ENCODE results near the gene RNLS. TPM values are rescaled to one million over a fixed set of nuclear protein-coding genes. Genes with fewer than 3 reads are reported as not detected.

Gene RNLS
- total and polyA plus RNA-seq, 2 of the 8 experiments (the other 6 are each of a cell fraction or from before 2014, with no cell fraction given): 7.5 to 12.7 TPM

DNA sequence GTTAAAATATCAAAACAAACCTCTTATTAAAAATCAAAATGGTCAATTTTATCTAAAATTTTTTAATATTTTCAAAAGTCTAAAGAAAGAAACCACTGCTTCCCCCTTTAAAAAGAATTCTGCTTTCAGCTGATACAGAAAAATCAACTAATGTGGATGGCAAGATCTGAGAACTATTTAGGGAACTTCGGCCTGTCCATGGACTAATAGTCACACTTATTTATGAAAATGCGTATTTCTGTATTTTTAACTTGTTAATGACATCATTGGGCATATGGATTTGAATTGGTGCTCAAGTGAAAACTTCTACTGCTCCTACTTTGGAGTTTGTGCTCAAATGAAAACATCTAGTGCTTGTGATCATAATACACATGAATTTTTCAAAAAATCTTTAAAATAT, 31.9 kb downstream of the RNLS start:
- Histone ChIP-seq H2BK20ac (ENCODE audit: low read length) (no peak overlapping the region), H3K23me2 (ENCODE audit: low read depth, low read length) (no peaks in the 10 kb centered on the region), H3K14ac (ENCODE audit: insufficient read length) (no peak overlapping the region), H2AK5ac (ENCODE audit: low read depth, low read length) (no peak overlapping the region), H4K91ac (replicated peaks; ENCODE audit: insufficient read length, low read length) (no peak overlapping the region), H3K79me1 (ENCODE audit: low read depth, low read length) (no peaks in the 10 kb centered on the region), H3K18ac (ENCODE audit: extremely low read depth, low read length) (no peak overlapping the region), H4K20me1 (replicated peaks in 1 of 2; ENCODE audit: control insufficient read depth in 1 of 2, insufficient read depth in 2 of 2, low read length in 2 of 2) (no peaks in the 10 kb centered on the region), H3K56ac (replicated peaks; ENCODE audit: insufficient read length, low read depth, low read length) (no peak overlapping the region), H2AFZ (ENCODE audit: low read length) (no peak overlapping the region), H3K36me3 (ENCODE audit: control insufficient read depth in 2 of 4, insufficient read depth in 4 of 4, low read length in 3 of 4) (no peaks in the 10 kb centered on the region), H2BK120ac (replicated peaks; ENCODE audit: low read depth, low read length) (no peak overlapping the region), H3K4me1 (replicated peaks in 1 of 4; ENCODE audit: control insufficient read depth in 3 of 4, insufficient read depth in 4 of 4, low read length in 3 of 4) (no peaks in the 10 kb centered on the region; a peak in 1 of 7 replicates), H3K23ac (ENCODE audit: insufficient read length) (no peak overlapping the region), H3K4me2 (ENCODE audit: insufficient read depth in 1 of 2, low read depth in 2 of 2, low read length in 2 of 2) (no peak overlapping the region), H2BK5ac (ENCODE audit: low read depth, low read length) (no peak overlapping the region), H4K5ac (ENCODE audit: insufficient read length, low read depth, low read length) (no peak overlapping the region), H3K9ac (replicated peaks in 1 of 4; ENCODE audit: extremely low read depth in 1 of 4, low read depth in 3 of 4, low read length in 3 of 4) (no peak overlapping the region), H3K4ac (replicated peaks; ENCODE audit: insufficient read length, low read depth, low read length) (no peak overlapping the region), H3K9me3 (ENCODE audit: insufficient read depth in 2 of 2, low read depth in 1 of 2, low read length in 1 of 2) (no peaks in the 10 kb centered on the region), H2BK15ac (ENCODE audit: low read length) (no peak overlapping the region), H3K4me3 (ENCODE audit: extremely low read depth in 1 of 4, insufficient read depth in 2 of 4, low read depth in 3 of 4, low read length in 4 of 4) (no peak overlapping the region), H3K27me3 (replicated peaks in 1 of 4; ENCODE audit: control insufficient read depth in 3 of 4, extremely low read depth in 1 of 4, insufficient read depth in 3 of 4, low read length in 3 of 4) (no peaks in the 10 kb centered on the region), H4K8ac (ENCODE audit: extremely low read depth, insufficient read depth, low read length) (no peak overlapping the region), H3K27ac (ENCODE audit: low read depth, low read length) (no peak overlapping the region), H2BK12ac (ENCODE audit: low read depth, low read length) (no peak overlapping the region), H3K79me2 (ENCODE audit: control insufficient read depth in 1 of 2, insufficient read depth in 2 of 2, low read length in 2 of 2) (no peaks in the 10 kb centered on the region)
- ChIA-PET CTCF (ENCODE audit: partially characterized antibody) (interaction anchor here (1.0 to 2.3 kb wide), 3 partner anchors 17 to 149 kb away, joined by 4 to 8 read pairs (median 5); no protein-coding TSS in a partner anchor), POLR2A (ENCODE audit: partially characterized antibody) (no interaction called here)
- 97% methylated on average over 2 of the region's 2 CpGs; no CpG with 5 or more reads in 1 of the 2 experiments for WGBS, 2 experiments (ENCODE audit: extremely low coverage in 1 of 2, insufficient coverage in 1 of 2, insufficient read length in 1 of 2, insufficient replicate concordance in 2 of 2, low coverage in 1 of 2, low lambda C conversion rate in 2 of 2, missing lambda C conversion rate in 1 of 2)
- FAIRE-seq (no peak), DNase-seq (ENCODE audit: low read depth in 1 of 2, low spot score in 2 of 2) (no peak)
- TF ChIP-seq KDM5A (IDR thresholded peaks at IDR 0.05; ENCODE audit: low read length) (no peak), ZNF274 (IDR thresholded peaks at IDR 0.05; ENCODE audit: borderline replicate concordance, extremely low read depth, low read length) (no peak), POU5F1 (IDR thresholded peaks at IDR 0.05; ENCODE audit: low read depth, low read length) (no peak), CHD2 (IDR thresholded peaks at IDR 0.05; ENCODE audit: low read length) (no peak), SIX5 (IDR thresholded peaks at IDR 0.05; ENCODE audit: low read depth, low read length) (no peak), JUND (IDR thresholded peaks at IDR 0.05; ENCODE audit: low read length) (no peak), TAF1 (IDR thresholded peaks at IDR 0.05; ENCODE audit: low read depth, low read length) (no peak), GTF2F1 (IDR thresholded peaks at IDR 0.05; ENCODE audit: borderline replicate concordance, low read depth, low read length) (no peak), RBBP5 (IDR thresholded peaks at IDR 0.05; ENCODE audit: borderline replicate concordance, low read depth, low read length) (no peak), CREB1 (IDR thresholded peaks at IDR 0.05) (no peak), HDAC6 (IDR thresholded peaks at IDR 0.05; ENCODE audit: low read depth, low read length) (no peak), TEAD4 (IDR thresholded peaks at IDR 0.05; ENCODE audit: low read depth, low read length) (no peak), CBX8 (IDR thresholded peaks at IDR 0.05; ENCODE audit: borderline replicate concordance, low read depth, low read length) (no peak), PHF8 (conservative IDR thresholded peaks at IDR 0.05; ENCODE audit: low read depth, low read length) (no peak), KDM1A (IDR thresholded peaks at IDR 0.05; ENCODE audit: borderline replicate concordance, low read length) (no peak)
- TF ChIP-seq, protein P1, sequence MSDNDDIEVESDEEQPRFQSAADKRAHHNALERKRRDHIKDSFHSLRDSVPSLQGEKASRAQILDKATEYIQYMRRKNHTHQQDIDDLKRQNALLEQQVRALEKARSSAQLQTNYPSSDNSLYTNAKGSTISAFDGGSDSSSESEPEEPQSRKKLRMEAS (IDR thresholded peaks at IDR 0.05): no peak
